HG03025 (cell line): ENCODE results near the gene IL1RAPL2.
"Not testable (repeated sequence)": the region's sequence is repeated elsewhere in the genome, so short reads cannot be mapped to it uniquely, and the experiment has no call there.

Experiments used
- ATAC-seq: cut with Tn5 transposase; IDR thresholded peaks from one replicate; pipeline ENCODE4 v1.9.1; 2021; ENCODE audit warnings: mild to moderate bottlenecking, moderate library complexity; ENCODE audit not compliant: unreplicated experiment, low FRiP score

Gene IL1RAPL2

GRCh38 chrX:104565791-104566680, at the start of gene IL1RAPL2:
Gene IL1RAPL2 (plus strand): TSS chrX:104566199.
- no peak for ATAC-seq

- no peak for ATAC-seq
These were observed 43.6 kb upstream of the IL1RAPL2 start for GRCh38 chrX:104522386-104522785.

- ATAC-seq, result no peak
These were observed 42.1 kb upstream of the IL1RAPL2 start for GRCh38 chrX:104523858-104524257.

GRCh38 chrX:104539081-104539480, 26.9 kb upstream of the IL1RAPL2 start:
- ATAC-seq, result no peak

- not testable (repeated sequence) for ATAC-seq
These were observed 23.6 kb upstream of the IL1RAPL2 start for GRCh38 chrX:104542447-104542846.

DNA sequence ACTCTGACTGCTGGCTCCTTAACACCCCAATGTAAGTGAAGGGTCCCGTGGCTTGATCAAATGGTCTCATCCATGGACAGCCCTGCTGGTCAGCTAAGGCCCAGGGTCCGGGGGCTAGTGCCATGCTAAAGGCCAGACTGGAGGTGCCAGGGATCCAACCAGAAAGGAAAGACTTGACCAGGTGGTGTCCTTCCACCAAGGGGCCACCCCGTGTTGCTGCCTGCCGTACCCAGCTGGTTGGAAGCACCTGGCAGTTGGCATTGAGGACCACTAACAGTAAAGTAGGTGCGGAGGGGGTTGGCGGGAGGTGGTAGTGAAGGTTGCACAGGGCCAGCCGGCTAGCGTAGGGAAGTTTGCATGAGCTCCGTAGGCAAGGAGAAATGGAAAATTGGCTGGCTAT, 1.7 kb upstream of the IL1RAPL2 start:
- ATAC-seq, result no peak

DNA sequence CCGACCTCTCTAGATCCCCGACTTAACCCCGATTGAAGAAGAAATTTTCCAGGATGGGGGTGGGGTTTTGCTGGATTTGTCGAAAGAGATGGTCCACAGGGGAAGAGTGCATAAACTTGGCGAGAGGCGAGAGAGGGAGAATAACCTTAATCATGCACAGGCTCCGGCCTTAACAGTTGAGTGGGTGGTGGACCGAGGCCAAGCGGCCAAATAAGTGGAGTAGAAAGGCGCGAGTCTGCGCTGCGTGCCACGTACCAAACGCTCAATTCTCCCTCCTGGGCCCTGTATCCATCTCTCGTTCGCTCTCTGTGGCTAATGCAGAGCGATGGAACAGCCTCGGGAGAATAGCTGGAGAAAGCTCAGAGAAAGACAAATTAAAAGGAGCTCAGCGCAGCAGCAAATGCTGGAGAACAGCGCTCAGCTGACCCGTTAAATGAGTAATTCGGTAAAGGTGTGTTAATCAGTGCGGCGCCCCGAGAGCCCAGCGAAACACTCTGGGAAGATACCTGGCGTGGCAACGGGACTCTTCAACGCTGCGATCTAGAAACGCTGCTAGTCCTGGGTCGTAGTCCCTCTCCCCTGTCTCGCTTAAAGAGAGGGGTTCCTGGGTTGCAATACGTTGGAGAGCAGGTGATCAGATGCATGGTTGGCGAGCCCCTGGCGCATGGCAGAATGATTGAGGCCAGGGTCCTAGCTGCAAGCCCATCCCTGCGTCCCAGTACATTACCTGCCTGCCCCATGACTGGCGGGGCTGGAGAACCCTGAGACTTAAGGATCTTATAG, 887 bp upstream of the IL1RAPL2 start:
- ATAC-seq, result no peak

- ATAC-seq, result no peak
These were observed 892 bp downstream of the IL1RAPL2 start for GRCh38 chrX:104566681-104567501.

GRCh38 chrX:104567506-104567905, 1.5 kb downstream of the IL1RAPL2 start:
- ATAC-seq, result no peak

DNA sequence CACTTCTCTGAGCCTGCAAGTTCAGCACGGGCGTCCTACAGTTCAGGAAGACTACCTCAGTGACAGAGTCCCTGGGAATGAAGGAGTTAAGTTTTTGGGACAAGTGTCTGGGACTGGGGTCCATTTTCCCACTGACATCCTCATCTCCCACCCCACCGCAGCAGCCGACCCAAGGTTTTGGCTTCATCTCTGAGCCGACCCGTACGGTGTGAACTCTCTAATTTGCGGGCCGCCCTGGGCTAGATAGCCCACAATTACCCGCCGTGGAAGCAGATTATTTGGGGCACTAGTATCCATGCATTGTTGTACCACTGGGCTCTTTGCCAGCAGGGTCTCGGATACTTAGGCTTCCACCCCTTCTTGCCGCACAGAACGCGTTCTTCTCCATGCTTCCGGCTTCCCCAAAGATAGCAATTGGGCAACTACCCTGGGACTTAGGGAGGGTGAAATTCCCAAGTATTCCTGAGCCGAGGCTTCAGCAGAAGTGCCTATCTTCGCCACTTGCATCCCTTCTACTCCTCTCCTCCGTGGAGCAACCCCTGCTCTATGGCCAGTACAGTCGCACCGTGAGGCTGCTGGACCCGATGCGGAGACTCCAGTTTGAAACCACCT, 2.4 kb downstream of the IL1RAPL2 start:
- ATAC-seq, result no peak

DNA sequence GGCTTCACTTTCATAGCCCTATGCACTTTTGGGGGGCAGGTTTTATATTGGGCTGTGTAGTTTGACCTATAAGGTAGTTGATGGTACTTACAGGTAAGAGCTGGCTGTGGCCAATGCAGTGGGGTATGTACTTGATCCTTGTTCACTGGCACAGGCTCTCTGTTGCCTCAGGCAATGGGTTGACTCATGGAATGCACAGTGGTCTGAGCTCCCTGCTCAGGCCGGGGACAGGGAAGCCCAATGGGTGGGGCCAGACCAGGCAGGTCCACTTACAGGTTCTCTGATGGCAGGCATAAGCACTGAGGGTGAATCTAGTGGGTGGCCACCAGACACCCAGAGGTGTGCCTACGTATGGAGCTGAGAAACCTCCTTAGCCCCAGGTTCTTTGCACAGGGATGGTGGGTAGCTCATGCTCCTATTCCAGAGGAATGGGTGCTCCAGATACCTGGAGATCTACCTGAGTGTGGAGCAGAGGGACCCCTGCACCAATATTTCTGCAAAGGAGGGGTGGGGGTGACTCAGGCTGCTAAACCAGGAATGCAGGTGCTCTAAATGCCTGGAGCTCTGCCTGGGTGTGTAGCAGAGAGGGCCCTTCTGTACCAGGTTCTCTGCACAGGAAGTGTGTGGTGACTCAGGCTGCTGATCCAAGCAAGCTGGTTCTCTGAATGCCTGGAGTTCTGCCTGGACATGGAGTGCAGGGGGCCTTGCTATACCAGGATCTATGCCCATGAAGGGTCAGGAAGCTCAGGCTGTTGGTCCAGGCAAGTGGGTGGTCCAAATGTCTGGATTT, 52.3 kb downstream of the IL1RAPL2 start:
- no peak for ATAC-seq

- ATAC-seq, result no peak
These were observed 55.8 kb downstream of the IL1RAPL2 start for GRCh38 chrX:104621781-104622180.

DNA sequence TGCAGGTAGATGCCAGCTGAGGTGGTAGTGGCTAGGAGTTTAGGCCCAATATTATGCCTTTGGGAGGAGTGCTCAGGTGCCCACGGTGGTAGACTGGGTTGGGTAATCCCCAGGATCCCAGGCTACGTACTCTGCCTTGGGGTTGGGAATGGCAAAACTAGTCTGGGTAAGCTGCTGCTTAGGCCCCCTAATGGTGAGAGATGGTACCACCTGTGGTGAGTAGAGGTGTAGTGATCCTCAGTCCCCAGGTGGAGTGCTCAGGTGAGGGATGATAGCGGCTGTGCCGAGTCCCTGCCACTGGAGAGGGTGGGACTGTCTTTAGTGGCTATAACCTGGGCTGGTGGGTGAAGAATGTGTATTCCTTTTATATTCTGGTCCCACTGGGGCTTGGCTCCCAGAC, 75.2 kb downstream of the IL1RAPL2 start:
- no peak for ATAC-seq

DNA sequence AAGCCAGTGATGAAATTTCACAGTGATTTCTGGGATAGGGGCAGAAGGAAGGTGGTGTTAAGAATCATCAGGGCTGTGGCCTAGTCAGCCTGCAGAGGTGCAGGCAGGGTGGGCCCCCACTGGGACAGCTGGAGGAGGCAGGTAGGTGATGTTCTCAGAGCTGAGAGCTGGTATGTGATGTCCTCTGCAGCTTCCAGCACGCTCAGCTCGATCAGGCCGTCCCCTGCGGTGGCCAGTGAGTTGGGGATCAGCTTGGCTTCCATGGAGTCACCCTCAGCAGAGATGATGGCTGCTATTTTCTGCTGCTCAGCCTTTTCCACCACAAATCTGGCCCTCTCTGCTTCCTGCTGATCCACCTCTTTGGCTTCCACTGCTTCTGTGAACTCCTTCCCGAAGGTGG, 81.1 kb downstream of the IL1RAPL2 start:
- no peak for ATAC-seq

- no peak for ATAC-seq
These were observed 93.2 kb downstream of the IL1RAPL2 start for GRCh38 chrX:104659005-104659744.

GRCh38 chrX:104660092-104660491, 94.1 kb downstream of the IL1RAPL2 start:
- no peak for ATAC-seq

DNA sequence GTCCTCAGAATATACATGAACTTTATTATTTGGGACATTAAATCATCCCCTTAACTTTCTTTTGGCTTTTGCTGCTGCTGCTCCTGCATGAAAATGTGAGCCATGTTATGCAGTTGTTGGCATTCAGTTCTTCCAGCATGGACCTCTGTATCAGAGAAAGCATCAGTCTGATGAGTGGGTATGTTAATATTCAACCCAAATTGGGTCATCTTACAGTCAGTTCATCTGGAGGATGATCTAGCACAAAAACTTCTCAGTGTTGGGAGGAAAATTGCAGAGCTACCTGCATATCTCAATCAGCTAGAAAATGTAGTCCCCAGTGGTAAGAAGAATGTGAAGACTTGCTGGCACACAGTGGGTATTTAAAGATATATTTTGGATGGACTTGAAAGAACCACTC, 96.7 kb downstream of the IL1RAPL2 start:
- no peak for ATAC-seq

DNA sequence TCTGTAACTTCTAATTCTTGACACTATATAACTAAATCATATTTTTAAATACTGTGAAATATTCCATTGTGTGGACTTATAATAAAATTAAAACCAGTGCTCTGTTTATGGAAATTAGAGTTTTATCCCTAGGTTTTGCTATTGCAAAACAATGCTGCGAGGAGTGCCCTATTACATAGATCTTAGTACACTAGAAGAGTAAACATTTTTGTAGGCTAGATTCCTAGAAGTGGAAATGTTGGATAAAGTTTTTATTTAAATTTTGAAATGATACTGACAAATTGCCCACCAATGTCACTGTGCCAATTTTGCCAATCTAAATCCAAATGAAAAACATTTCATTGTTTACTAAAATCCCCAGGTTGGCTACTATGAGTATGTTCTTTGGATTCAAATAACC, 99.7 kb downstream of the IL1RAPL2 start:
- ATAC-seq, result no peak

- no peak for ATAC-seq
These were observed 102.6 kb downstream of the IL1RAPL2 start for GRCh38 chrX:104668550-104668949.
